Suprapubic skin (tissue), 3 donors: Measurements from ENCODE around the gene LMAN1L.

Experiments
- CTCF ChIP-seq, 2 donors: fragments of 200-600 bp in 1 of 2; fragments of 450-650 bp in 1 of 2; sonication (generic) in 1 of 2; IDR thresholded peaks; one replicate each; pipeline ENCODE4 v1.5.1; 2016 to 2019; ENCODE audit warnings: antibody characterized with exemption in 2 of 2, mild to moderate bottlenecking in 1 of 2, moderate library complexity in 1 of 2
- POLR2A ChIP-seq, 2 donors: fragments of 450-650 bp; IDR thresholded peaks; one replicate each; pipeline ENCODE4 v1.6.1; 2017; ENCODE audit warnings: antibody characterized with exemption in 2 of 2, mild to moderate bottlenecking in 2 of 2, moderate library complexity in 2 of 2

GRCh38 chr15:74843445-74843828 is 30.8 kb downstream of the LMAN1L start:
- TF ChIP-seq CTCF (IDR thresholded peaks at IDR 0.05) (no peak), POLR2A (IDR thresholded peaks at IDR 0.05) (no peak)
